ENCODE measurements around the gene ZFPM1. TPM values are rescaled to one million over a fixed set of nuclear protein-coding genes. Genes with fewer than 3 reads are reported as not detected.

ZFPM1 gene
- total and polyA plus RNA-seq, 2 of the 8 experiments (the other 6 are each of a cell fraction or from before 2014, with no cell fraction given) = 0.74 to 4.8 TPM

GRCh38 chr16:88486398-88487123, 33.5 kb downstream of the ZFPM1 start:
- no peak overlapping the region for H2BK15ac ChIP-seq (ENCODE audit: low read length)
- no peak overlapping the region for H3K9ac ChIP-seq (replicated peaks in 1 of 4; ENCODE audit: extremely low read depth in 1 of 4, low read depth in 3 of 4, low read length in 3 of 4)
- no peak overlapping the region for H3K18ac ChIP-seq (ENCODE audit: extremely low read depth, low read length)
- H3K4me3 ChIP-seq (ENCODE audit: extremely low read depth in 1 of 4, insufficient read depth in 2 of 4, low read depth in 3 of 4, low read length in 4 of 4) = no peak overlapping the region
- no peaks in the 10 kb centered on the region for H3K23me2 ChIP-seq (ENCODE audit: low read depth, low read length)
- H3K14ac ChIP-seq (ENCODE audit: insufficient read length) = no peak overlapping the region
- no peak overlapping the region for H3K4me2 ChIP-seq (ENCODE audit: insufficient read depth in 1 of 2, low read depth in 2 of 2, low read length in 2 of 2)
- H3K79me2 ChIP-seq (ENCODE audit: control insufficient read depth in 1 of 2, insufficient read depth in 2 of 2, low read length in 2 of 2) = no peaks in the 10 kb centered on the region
- H2BK120ac ChIP-seq (replicated peaks; ENCODE audit: low read depth, low read length) = no peak overlapping the region
- H4K20me1 ChIP-seq (replicated peaks in 1 of 2; ENCODE audit: control insufficient read depth in 1 of 2, insufficient read depth in 2 of 2, low read length in 2 of 2) = peaks cover 0 to 8% of the 10 kb centered on the region in 2 experiments
- H3K36me3 ChIP-seq (ENCODE audit: control insufficient read depth in 2 of 4, insufficient read depth in 4 of 4, low read length in 3 of 4) = no peaks in the 10 kb centered on the region; a peak in 1 of 8 replicates
- H3K79me1 ChIP-seq (ENCODE audit: low read depth, low read length) = no peaks in the 10 kb centered on the region; the same call in 1 of the 2 replicates
- H4K5ac ChIP-seq (ENCODE audit: insufficient read length, low read depth, low read length) = no peak overlapping the region
- H2BK20ac ChIP-seq (ENCODE audit: low read length) = no peak overlapping the region
- H2AFZ ChIP-seq (ENCODE audit: low read length) = no peak overlapping the region
- H3K9me3 ChIP-seq (ENCODE audit: insufficient read depth in 2 of 2, low read depth in 1 of 2, low read length in 1 of 2) = no peaks in the 10 kb centered on the region
- no peak overlapping the region for H3K27ac ChIP-seq (ENCODE audit: low read depth, low read length)
- no peak overlapping the region for H3K23ac ChIP-seq (ENCODE audit: insufficient read length)
- no peak overlapping the region for H2BK12ac ChIP-seq (ENCODE audit: low read depth, low read length)
- ChIA-PET CTCF (ENCODE audit: partially characterized antibody) (interaction anchor here (1.0 to 3.5 kb wide), 3 partner anchors 9 to 49 kb away, joined by 3 to 9 read pairs (median 3); no protein-coding TSS in a partner anchor), POLR2A (ENCODE audit: partially characterized antibody) (interaction anchor here (1.0 kb wide), 1 partner anchor 13 kb away, joined by 3 read pairs; no protein-coding TSS in a partner anchor)
- H2BK5ac ChIP-seq (ENCODE audit: low read depth, low read length) = no peak overlapping the region
- H3K4me1 ChIP-seq (replicated peaks in 1 of 4; ENCODE audit: control insufficient read depth in 3 of 4, insufficient read depth in 4 of 4, low read length in 3 of 4) = peaks cover 0 to 11% (median 5%) of the 10 kb centered on the region in 4 experiments; a peak in 5 of 7 replicates
- H4K8ac ChIP-seq (ENCODE audit: extremely low read depth, insufficient read depth, low read length) = no peak overlapping the region
- FAIRE-seq (no peak), DNase-seq (ENCODE audit: low read depth in 1 of 2, low spot score in 2 of 2) (no peak)
- no peak overlapping the region for H2AK5ac ChIP-seq (ENCODE audit: low read depth, low read length)
- H3K4ac ChIP-seq (replicated peaks; ENCODE audit: insufficient read length, low read depth, low read length) = no peak overlapping the region
- H3K27me3 ChIP-seq (replicated peaks in 1 of 4; ENCODE audit: control insufficient read depth in 3 of 4, extremely low read depth in 1 of 4, insufficient read depth in 3 of 4, low read length in 3 of 4) = no peaks in the 10 kb centered on the region
- 95% methylated on average over 6 of the region's 6 CpGs; no CpG with 5 or more reads in 1 of the 2 experiments for WGBS, 2 experiments (ENCODE audit: extremely low coverage in 1 of 2, insufficient coverage in 1 of 2, insufficient read length in 1 of 2, insufficient replicate concordance in 2 of 2, low coverage in 1 of 2, low lambda C conversion rate in 2 of 2, missing lambda C conversion rate in 1 of 2)
- H4K91ac ChIP-seq (replicated peaks; ENCODE audit: insufficient read length, low read length) = no peak overlapping the region
- no peak overlapping the region for H3K56ac ChIP-seq (replicated peaks; ENCODE audit: insufficient read length, low read depth, low read length)
- TF ChIP-seq CTCF (IDR thresholded peaks at IDR 0.05; ENCODE audit: control extremely low read depth in 1 of 3, insufficient read depth in 1 of 3, low read depth in 1 of 3, low read length in 3 of 3) (no peak), FOSL1 (IDR thresholded peaks at IDR 0.05; ENCODE audit: insufficient read depth, low read depth, low read length) (no peak), GABPA (IDR thresholded peaks at IDR 0.05; ENCODE audit: borderline replicate concordance, insufficient read depth, low read length) (no peak), KDM5A (IDR thresholded peaks at IDR 0.05; ENCODE audit: low read length) (no peak), RNF2 (IDR thresholded peaks at IDR 0.05; ENCODE audit: borderline replicate concordance, low read depth, low read length, missing control alignments, poor library complexity, severe bottlenecking) (no peak), SUZ12 (IDR thresholded peaks at IDR 0.05; ENCODE audit: low read length) (no peak), MAX (IDR thresholded peaks at IDR 0.05) (no peak), JUND (IDR thresholded peaks at IDR 0.05; ENCODE audit: low read length) (no peak), POU5F1 (IDR thresholded peaks at IDR 0.05; ENCODE audit: low read depth, low read length) (no peak)
